GM12892 (cell line): ENCODE results near the gene SPARC.

Source experiments
- POLR2A ChIP-seq: IDR thresholded peaks from 2 replicates; pipeline ENCODE4 v1.6.1; 2011; ENCODE audit warnings: low read depth, low read length, control low read depth
- POLR2AphosphoS5 ChIP-seq: IDR thresholded peaks from 2 replicates; pipeline ENCODE4 v1.6.1; 2011; ENCODE audit warnings: low read depth, low read length, control low read depth
- TAF1 ChIP-seq: IDR thresholded peaks from 2 replicates; pipeline ENCODE4 v1.6.1; 2011; ENCODE audit warnings: low read depth, mild to moderate bottlenecking, control low read depth, low read length, borderline replicate concordance

GRCh38 chr5:151678713-151679112 is 8.0 kb downstream of the SPARC start:
- TF ChIP-seq POLR2A (no peak), TAF1 (no peak), POLR2AphosphoS5 (no peak)
